WTC11 (cell line): ENCODE measurements around the gene C10orf88. TPM values are rescaled to one million over a fixed set of nuclear protein-coding genes. Genes with fewer than 3 reads are reported as not detected.

Experiments
- AFF4 ChIP-seq: sonication (generic); formaldehyde crosslinking; IDR thresholded peaks from 2 replicates; pipeline ENCODE4 v1.8.1; 2023; ENCODE audit warnings: mild to moderate bottlenecking, missing genetic modification reagents, borderline replicate concordance
- AR ChIP-seq: fragments of 250-450 bp; sonication (Bioruptor Pico); IDR thresholded peaks from 2 replicates; pipeline ENCODE4 v1.9.0; 2021; ENCODE audit warnings: mild to moderate bottlenecking
- CREB1 ChIP-seq: sonication (generic); formaldehyde crosslinking; IDR thresholded peaks from 2 replicates; pipeline ENCODE4 v1.8.0; 2023; ENCODE audit warnings: mild to moderate bottlenecking, missing genetic modification reagents
- CREM ChIP-seq: sonication (generic); formaldehyde crosslinking; IDR thresholded peaks from 2 replicates; pipeline ENCODE4 v1.8.1; 2022; ENCODE audit warnings: mild to moderate bottlenecking, missing genetic modification reagents, moderate library complexity
- E2F5 ChIP-seq: sonication (generic); formaldehyde crosslinking; IDR thresholded peaks from 2 replicates; pipeline ENCODE4 v1.8.1; 2022; ENCODE audit warnings: mild to moderate bottlenecking, moderate library complexity, missing genetic modification reagents
- ETV6 ChIP-seq: sonication (generic); formaldehyde crosslinking; IDR thresholded peaks from 2 replicates; pipeline ENCODE4 v1.8.1; 2022; ENCODE audit warnings: mild to moderate bottlenecking, missing genetic modification reagents
- FOXJ3 ChIP-seq: sonication (generic); formaldehyde crosslinking; IDR thresholded peaks from 2 replicates; pipeline ENCODE4 v1.9.0; 2021; ENCODE audit warnings: missing genetic modification reagents, mild to moderate bottlenecking, borderline replicate concordance
- FOXP4 ChIP-seq: sonication (generic); formaldehyde crosslinking; IDR thresholded peaks from 2 replicates; pipeline ENCODE4 v1.8.0; 2022; ENCODE audit warnings: mild to moderate bottlenecking, missing genetic modification reagents
- GRHL2 ChIP-seq: fragments of 250-450 bp; sonication (Bioruptor Pico); IDR thresholded peaks from 2 replicates; pipeline ENCODE4 v1.8.0; 2022; ENCODE audit warnings: mild to moderate bottlenecking, moderate library complexity; ENCODE audit not compliant: insufficient replicate concordance, severe bottlenecking
- GTF2I ChIP-seq: fragments of 250-450 bp; sonication (Bioruptor Pico); conservative IDR thresholded peaks from 2 replicates; pipeline ENCODE4 v1.4.0; 2021; ENCODE audit warnings: mild to moderate bottlenecking
- JAZF1 ChIP-seq: fragments of 250-450 bp; sonication (Bioruptor Pico); IDR thresholded peaks from 2 replicates; pipeline ENCODE4 v1.9.0; 2021; ENCODE audit warnings: moderate library complexity, mild to moderate bottlenecking, inconsistent platforms
- NFYB ChIP-seq: sonication (generic); formaldehyde crosslinking; conservative IDR thresholded peaks from 2 replicates; pipeline ENCODE4 v1.8.0; 2022; ENCODE audit warnings: low read depth, missing genetic modification reagents
- PREB ChIP-seq: sonication (generic); formaldehyde crosslinking; IDR thresholded peaks from 2 replicates; pipeline ENCODE4 v1.8.1; 2022; ENCODE audit warnings: mild to moderate bottlenecking, missing genetic modification reagents, moderate library complexity, borderline replicate concordance
- RORB ChIP-seq: fragments of 250-450 bp; sonication (Bioruptor Pico); IDR thresholded peaks from 2 replicates; pipeline ENCODE4 v1.9.0; 2021; ENCODE audit warnings: mild to moderate bottlenecking
- STAT6 ChIP-seq: sonication (generic); formaldehyde crosslinking; conservative IDR thresholded peaks from 2 replicates; pipeline ENCODE4 v1.8.1; 2023; ENCODE audit warnings: mild to moderate bottlenecking, low read depth, missing genetic modification reagents, moderate library complexity
- TEAD4 ChIP-seq: sonication (generic); formaldehyde crosslinking; IDR thresholded peaks from 2 replicates; pipeline ENCODE4 v1.8.0; 2022; ENCODE audit warnings: mild to moderate bottlenecking, missing genetic modification reagents
- USF1 ChIP-seq: sonication (generic); formaldehyde crosslinking; IDR thresholded peaks from 2 replicates; pipeline ENCODE4 v1.8.0; 2022; ENCODE audit warnings: mild to moderate bottlenecking, missing genetic modification reagents
- ZMAT4 ChIP-seq: fragments of 250-450 bp; sonication (Bioruptor Pico); IDR thresholded peaks from 2 replicates; pipeline ENCODE4 v1.9.0; 2021; ENCODE audit warnings: mild to moderate bottlenecking
- ZNF121 ChIP-seq: sonication (generic); formaldehyde crosslinking; IDR thresholded peaks from 2 replicates; pipeline ENCODE4 v1.8.0; 2023; ENCODE audit warnings: missing genetic modification reagents
- ZNF138 ChIP-seq: sonication (generic); formaldehyde crosslinking; conservative IDR thresholded peaks from 2 replicates; pipeline ENCODE4 v1.8.1; 2022; ENCODE audit warnings: mild to moderate bottlenecking, moderate library complexity, missing genetic modification reagents
- ZNF317 ChIP-seq: sonication (generic); formaldehyde crosslinking; IDR thresholded peaks from 2 replicates; pipeline ENCODE4 v1.8.1; 2023; ENCODE audit warnings: low read depth, mild to moderate bottlenecking, moderate library complexity, missing genetic modification reagents, borderline replicate concordance
- ZNF423 ChIP-seq: fragments of 250-450 bp; sonication (Bioruptor Pico); IDR thresholded peaks from 2 replicates; pipeline ENCODE4 v2.1.2; 2022; ENCODE audit warnings: mild to moderate bottlenecking, moderate library complexity
- total RNA-seq: library from RNA; stranded (reverse); gene quantifications from 3 replicates; pipeline ENCODE4 v1.2.3, GENCODE V29; 2021

The C10orf88 gene
- total RNA-seq, 1 experiment from 2014 or later: 6.5 TPM

- peak; percentile 90; the same call in 1 of the 2 replicates for TF ChIP-seq AFF4 (CRISPR knock-in tag)
- TF ChIP-seq CREM (CRISPR knock-in tag): peak; percentile 86; the same call in 1 of the 2 replicates
- TF ChIP-seq FOXP4: peak; percentile 96
- TF ChIP-seq AR (CRISPR knock-in tag): no peak
- TF ChIP-seq GTF2I: no peak
- TF ChIP-seq USF1 (CRISPR knock-in tag): peak; percentile 78
- TF ChIP-seq ETV6: peak; percentile 99
- peak; percentile 84 for TF ChIP-seq E2F5 (CRISPR knock-in tag)
- no peak for TF ChIP-seq FOXJ3 (CRISPR knock-in tag)
- TF ChIP-seq ZNF317: no peak
- peak; percentile 44 for TF ChIP-seq NFYB (CRISPR knock-in tag)
- no peak for TF ChIP-seq RORB
- peak; percentile 92; the same call in 1 of the 2 replicates for TF ChIP-seq PREB (CRISPR knock-in tag)
- TF ChIP-seq ZMAT4 (CRISPR knock-in tag): no peak
- peak; percentile 96 for TF ChIP-seq ZNF138 (CRISPR knock-in tag)
- no peak for TF ChIP-seq JAZF1 (CRISPR knock-in tag)
- no peak for TF ChIP-seq ZNF423 (CRISPR knock-in tag)
- peak; percentile 87 for TF ChIP-seq TEAD4
- no peak; the same call in 1 of the 2 replicates for TF ChIP-seq ZNF121
- TF ChIP-seq CREB1 (CRISPR knock-in tag): peak; percentile 96
- TF ChIP-seq GRHL2 (CRISPR knock-in tag): no peak
- 0 out of 2 replicates have a peak, but pooled peaks have one; percentile 36 for TF ChIP-seq STAT6
Observed at GRCh38 chr10:122953902-122954730, at the start of gene C10orf88 (continued).
